GM12864 (cell line): ENCODE measurements around the gene TFAP2E.

Experiments
- DNase-seq: peaks from one replicate; pipeline ENCODE4 v3.0.0-alpha.2; 2011; ENCODE audit warnings: low read depth
- H3K4me3 ChIP-seq: 2 replicates; pipeline ENCODE4 v1.5.1; 2011; ENCODE audit warnings: mild to moderate bottlenecking, low read depth, low read length, control low read depth
- CTCF ChIP-seq: IDR thresholded peaks from 2 replicates; pipeline ENCODE4 v1.5.1; 2011; ENCODE audit warnings: low read depth, mild to moderate bottlenecking, moderate library complexity, low read length, control low read depth, inconsistent platforms; ENCODE audit errors: missing control alignments

Gene TFAP2E

GRCh38 chr1:35573198-35574124, at the start of gene TFAP2E:
TFAP2E (plus strand) TSS chr1:35573314; CDS start chr1:35573578, 264 bp downstream.
- no peak for DNase-seq
- TF ChIP-seq CTCF = no peak
- H3K4me3 ChIP-seq = no peak within 1 kb of the TSS

DNA sequence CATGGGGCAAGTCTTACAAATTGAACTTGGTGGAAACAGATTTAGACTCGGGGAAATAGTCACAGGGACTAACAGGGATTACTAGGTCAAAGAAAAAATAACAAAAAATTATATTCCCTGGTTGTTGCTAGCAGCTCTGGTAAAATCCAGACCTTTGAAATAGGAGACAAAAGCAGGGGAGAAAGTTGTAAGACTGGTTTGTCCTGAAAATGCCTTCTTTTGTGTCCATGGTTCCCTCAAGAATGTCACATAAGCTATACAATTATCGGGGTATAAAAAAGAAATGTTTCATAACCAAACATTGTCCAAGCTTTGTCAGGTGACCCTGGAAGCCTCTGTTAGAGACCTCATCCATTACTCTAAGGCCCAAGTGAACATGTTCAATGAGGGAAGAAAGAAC, 49.0 kb upstream of the TFAP2E start:
- H3K4me3 ChIP-seq = no peak overlapping the region
- DNase-seq = no peak

DNA sequence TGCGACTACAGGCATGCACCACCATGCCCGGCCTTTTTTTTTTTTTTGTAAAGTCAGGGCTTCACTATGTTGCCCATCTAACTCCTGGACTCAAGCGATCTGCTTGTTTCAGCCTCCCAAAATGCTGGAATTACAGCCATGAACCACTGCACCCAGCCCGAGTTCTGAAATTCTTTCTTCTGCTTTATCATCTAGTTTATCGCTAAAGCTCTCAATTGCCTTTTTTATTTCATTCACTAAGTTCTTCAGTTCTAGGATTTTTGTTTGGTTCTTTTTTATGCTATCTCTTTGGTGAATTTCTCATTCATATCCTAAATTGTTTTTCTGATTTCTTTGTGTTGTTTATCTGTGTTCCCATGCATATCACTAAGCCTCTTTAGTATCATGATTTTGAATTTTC, 42.9 kb upstream of the TFAP2E start:
- TF ChIP-seq CTCF = no peak
- no peak overlapping the region for H3K4me3 ChIP-seq

More for the DNA sequence above, 49.0 kb upstream of the TFAP2E start:
- TF ChIP-seq CTCF = no peak

DNA sequence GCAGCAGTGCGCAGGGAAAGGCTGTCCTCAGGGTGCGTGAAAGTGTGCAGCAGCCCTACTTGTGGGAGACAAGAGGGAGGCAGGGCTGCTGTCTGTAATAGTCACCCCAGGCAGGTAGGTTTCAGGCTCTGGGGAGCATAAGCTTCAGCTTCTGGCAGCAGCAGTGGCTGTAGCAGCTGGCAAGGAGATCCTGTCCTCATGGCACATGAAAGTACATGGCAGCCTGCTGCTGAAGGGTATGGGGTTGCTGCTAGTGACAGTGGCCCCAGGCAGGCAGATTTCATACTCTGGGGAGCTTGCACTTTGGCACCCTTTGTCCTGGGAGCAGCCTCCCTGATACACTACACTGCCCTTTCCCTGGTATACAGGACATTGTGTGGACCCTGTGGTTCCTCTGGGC, 42.2 kb upstream of the TFAP2E start:
- no peak overlapping the region for H3K4me3 ChIP-seq
- DNase-seq = no peak
- no peak for TF ChIP-seq CTCF

More for the DNA sequence above, 42.9 kb upstream of the TFAP2E start:
- no peak for DNase-seq

DNA sequence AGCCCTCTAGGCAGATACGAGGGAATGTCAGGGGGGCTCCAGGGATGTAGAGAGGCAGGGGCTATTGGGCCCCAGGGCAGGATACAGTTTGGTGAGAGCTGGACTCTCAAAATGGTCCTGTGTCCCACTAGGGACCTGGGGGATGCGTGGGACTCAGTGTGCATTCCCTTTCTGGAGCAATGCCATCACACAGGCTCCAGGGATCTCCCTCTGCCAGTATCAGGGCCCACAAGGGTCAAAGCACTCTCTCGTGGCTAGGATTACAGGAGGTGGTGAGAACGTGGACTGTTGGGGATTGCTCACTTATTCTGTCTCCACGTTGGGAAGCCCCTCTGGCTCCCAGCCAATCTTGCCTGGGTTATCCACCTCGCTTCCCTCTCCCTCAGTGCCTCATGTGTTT, 41.7 kb upstream of the TFAP2E start:
- DNase-seq = no peak
- TF ChIP-seq CTCF = no peak

GRCh38 chr1:35532497-35533223, 40.5 kb upstream of the TFAP2E start:
- TF ChIP-seq CTCF = no peak
- no peak for DNase-seq
- no peak overlapping the region for H3K4me3 ChIP-seq

More for the DNA sequence above, 41.7 kb upstream of the TFAP2E start:
- H3K4me3 ChIP-seq = no peak overlapping the region
